HG02798 (cell line): ENCODE data around the gene MUC5AC.

Experiments used
- ATAC-seq: cut with Tn5 transposase; IDR thresholded peaks from one replicate; pipeline ENCODE4 v1.9.1; 2021; ENCODE audit warnings: mild to moderate bottlenecking; ENCODE audit not compliant: unreplicated experiment, poor library complexity

MUC5AC gene

GRCh38 chr11:1120532-1121330, 37.0 kb upstream of the MUC5AC start:
- no peak for ATAC-seq

GRCh38 chr11:1121331-1121812, 36.4 kb upstream of the MUC5AC start:
- ATAC-seq = no peak

- no peak for ATAC-seq
These were observed 35.7 kb upstream of the MUC5AC start for GRCh38 chr11:1121813-1122663.

GRCh38 chr11:1122664-1123002, 35.1 kb upstream of the MUC5AC start:
- no peak for ATAC-seq

- no peak for ATAC-seq
These were observed 33.8 kb upstream of the MUC5AC start for GRCh38 chr11:1123970-1124369.

GRCh38 chr11:1125803-1126202, 31.9 kb upstream of the MUC5AC start:
- ATAC-seq = no peak

GRCh38 chr11:1126491-1126926, 31.2 kb upstream of the MUC5AC start:
- no peak for ATAC-seq

- no peak for ATAC-seq
These were observed 30.7 kb upstream of the MUC5AC start for GRCh38 chr11:1126935-1127663.

- no peak for ATAC-seq
These were observed 30.0 kb upstream of the MUC5AC start for GRCh38 chr11:1127664-1128162.

- ATAC-seq = no peak
These were observed 29.2 kb upstream of the MUC5AC start for GRCh38 chr11:1128311-1129142.

- ATAC-seq = no peak
These were observed 28.6 kb upstream of the MUC5AC start for GRCh38 chr11:1129143-1129610.

GRCh38 chr11:1129611-1130160, 28.1 kb upstream of the MUC5AC start:
- ATAC-seq = no peak

- no peak for ATAC-seq
These were observed 27.3 kb upstream of the MUC5AC start for GRCh38 chr11:1130276-1131032.

- no peak for ATAC-seq
These were observed 26.5 kb upstream of the MUC5AC start for GRCh38 chr11:1131033-1131911.

GRCh38 chr11:1134848-1135445, 22.8 kb upstream of the MUC5AC start:
- ATAC-seq = no peak

- no peak for ATAC-seq
These were observed 19.7 kb upstream of the MUC5AC start for GRCh38 chr11:1138097-1138496.

GRCh38 chr11:1139441-1140083, 18.2 kb upstream of the MUC5AC start:
- ATAC-seq = no peak
